Measurements from ENCODE around the gene STRAP. TPM values are rescaled to one million over a fixed set of nuclear protein-coding genes. Genes with fewer than 3 reads are reported as not detected.
A peak's percentile ranks its signal among the peaks of the same experiment; 100 is the strongest.

The STRAP gene
- total and polyA plus RNA-seq, 9 of the 15 experiments (the other 6 are each of a cell fraction or from before 2014, with no cell fraction given) = 58.5 to 134 (median 89.5) TPM

- TF ChIP-seq PHF20 (IDR thresholded peaks at IDR 0.05; ENCODE audit: partially characterized antibody) = peak; percentile 40
- TF ChIP-seq, protein P1, sequence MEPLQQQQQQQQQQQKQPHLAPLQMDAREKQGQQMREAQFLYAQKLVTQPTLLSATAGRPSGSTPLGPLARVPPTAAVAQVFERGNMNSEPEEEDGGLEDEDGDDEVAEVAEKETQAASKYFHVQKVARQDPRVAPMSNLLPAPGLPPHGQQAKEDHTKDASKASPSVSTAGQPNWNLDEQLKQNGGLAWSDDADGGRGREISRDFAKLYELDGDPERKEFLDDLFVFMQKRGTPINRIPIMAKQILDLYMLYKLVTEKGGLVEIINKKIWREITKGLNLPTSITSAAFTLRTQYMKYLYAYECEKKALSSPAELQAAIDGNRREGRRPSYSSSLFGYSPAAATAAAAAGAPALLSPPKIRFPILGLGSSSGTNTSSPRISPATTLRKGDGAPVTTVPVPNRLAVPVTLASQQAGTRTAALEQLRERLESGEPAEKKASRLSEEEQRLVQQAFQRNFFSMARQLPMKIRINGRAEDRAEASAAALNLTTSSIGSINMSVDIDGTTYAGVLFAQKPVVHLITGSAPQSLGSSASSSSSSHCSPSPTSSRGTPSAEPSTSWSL (CRISPR knock-in tag; IDR thresholded peaks at IDR 0.05; ENCODE audit: borderline replicate concordance) = no peak
- TF ChIP-seq ZNF445 (CRISPR knock-in tag; IDR thresholded peaks at IDR 0.05; ENCODE audit: low read depth) = no peak
- TF ChIP-seq NFRKB (IDR thresholded peaks at IDR 0.05; ENCODE audit: low read depth) = 0 out of 2 replicates have a peak, but pooled peaks have one; percentile 50
- no peak for TF ChIP-seq POLR2AphosphoS2 (IDR thresholded peaks at IDR 0.05; ENCODE audit: low read length)
- no peak for TF ChIP-seq PRMT5 (CRISPR knock-in tag; IDR thresholded peaks at IDR 0.05)
- TF ChIP-seq, protein P2, sequence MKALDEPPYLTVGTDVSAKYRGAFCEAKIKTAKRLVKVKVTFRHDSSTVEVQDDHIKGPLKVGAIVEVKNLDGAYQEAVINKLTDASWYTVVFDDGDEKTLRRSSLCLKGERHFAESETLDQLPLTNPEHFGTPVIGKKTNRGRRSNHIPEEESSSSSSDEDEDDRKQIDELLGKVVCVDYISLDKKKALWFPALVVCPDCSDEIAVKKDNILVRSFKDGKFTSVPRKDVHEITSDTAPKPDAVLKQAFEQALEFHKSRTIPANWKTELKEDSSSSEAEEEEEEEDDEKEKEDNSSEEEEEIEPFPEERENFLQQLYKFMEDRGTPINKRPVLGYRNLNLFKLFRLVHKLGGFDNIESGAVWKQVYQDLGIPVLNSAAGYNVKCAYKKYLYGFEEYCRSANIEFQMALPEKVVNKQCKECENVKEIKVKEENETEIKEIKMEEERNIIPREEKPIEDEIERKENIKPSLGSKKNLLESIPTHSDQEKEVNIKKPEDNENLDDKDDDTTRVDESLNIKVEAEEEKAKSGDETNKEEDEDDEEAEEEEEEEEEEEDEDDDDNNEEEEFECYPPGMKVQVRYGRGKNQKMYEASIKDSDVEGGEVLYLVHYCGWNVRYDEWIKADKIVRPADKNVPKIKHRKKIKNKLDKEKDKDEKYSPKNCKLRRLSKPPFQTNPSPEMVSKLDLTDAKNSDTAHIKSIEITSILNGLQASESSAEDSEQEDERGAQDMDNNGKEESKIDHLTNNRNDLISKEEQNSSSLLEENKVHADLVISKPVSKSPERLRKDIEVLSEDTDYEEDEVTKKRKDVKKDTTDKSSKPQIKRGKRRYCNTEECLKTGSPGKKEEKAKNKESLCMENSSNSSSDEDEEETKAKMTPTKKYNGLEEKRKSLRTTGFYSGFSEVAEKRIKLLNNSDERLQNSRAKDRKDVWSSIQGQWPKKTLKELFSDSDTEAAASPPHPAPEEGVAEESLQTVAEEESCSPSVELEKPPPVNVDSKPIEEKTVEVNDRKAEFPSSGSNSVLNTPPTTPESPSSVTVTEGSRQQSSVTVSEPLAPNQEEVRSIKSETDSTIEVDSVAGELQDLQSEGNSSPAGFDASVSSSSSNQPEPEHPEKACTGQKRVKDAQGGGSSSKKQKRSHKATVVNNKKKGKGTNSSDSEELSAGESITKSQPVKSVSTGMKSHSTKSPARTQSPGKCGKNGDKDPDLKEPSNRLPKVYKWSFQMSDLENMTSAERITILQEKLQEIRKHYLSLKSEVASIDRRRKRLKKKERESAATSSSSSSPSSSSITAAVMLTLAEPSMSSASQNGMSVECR (CRISPR knock-in tag; IDR thresholded peaks at IDR 0.05) = peak; percentile 61; the same call in 1 of the 2 replicates
- TF ChIP-seq EP300 (IDR thresholded peaks at IDR 0.05; ENCODE audit: low read length) = no peak
- TF ChIP-seq ZNF561 (CRISPR knock-in tag; conservative IDR thresholded peaks at IDR 0.05) = no peak
- TF ChIP-seq NCOA1 (IDR thresholded peaks at IDR 0.05; ENCODE audit: low read depth) = no peak
- TF ChIP-seq PHF8 (IDR thresholded peaks at IDR 0.05; ENCODE audit: borderline replicate concordance, low read length) = peak; percentile 89; the same call in 1 of the 2 replicates
- no peak for TF ChIP-seq HDAC2 (IDR thresholded peaks at IDR 0.05)
- no peak for TF ChIP-seq TCF3 (CRISPR knock-in tag; IDR thresholded peaks at IDR 0.05)
- TF ChIP-seq ZBTB7A (IDR thresholded peaks at IDR 0.05; ENCODE audit: borderline replicate concordance, control insufficient read depth, low read depth, low read length) = no peak
- TF ChIP-seq SIRT6 (IDR thresholded peaks at IDR 0.05; ENCODE audit: low read depth, low read length) = no peak
- no peak for TF ChIP-seq SP1 (CRISPR knock-in tag; IDR thresholded peaks at IDR 0.05)
- 0 out of 2 replicates have a peak, but pooled peaks have one; percentile 17 for TF ChIP-seq ATF3 (IDR thresholded peaks at IDR 0.05)
- no peak for TF ChIP-seq ATF3 (CRISPR knock-in tag; conservative IDR thresholded peaks at IDR 0.05)
- no peak for TF ChIP-seq NCOA4 (IDR thresholded peaks at IDR 0.05; ENCODE audit: partially characterized antibody)
- TF ChIP-seq CTBP1 (IDR thresholded peaks at IDR 0.05; ENCODE audit: borderline replicate concordance) = no peak
- peak in 1 of 2 experiments; percentile 55; a peak in 1 of 3 replicates for TF ChIP-seq CBX3 (IDR thresholded peaks at IDR 0.05; ENCODE audit: borderline replicate concordance in 1 of 2, low read length in 2 of 2)
- TF ChIP-seq SREBF2 (CRISPR knock-in tag; IDR thresholded peaks at IDR 0.05) = no peak
- TF ChIP-seq HDAC1 (IDR thresholded peaks at IDR 0.05) = peak in 1 of 2 experiments; percentile 80; a peak in 1 of 4 replicates
These were observed at the start of gene STRAP (continued) for GRCh38 chr12:15882118-15882971.
